RPMI7951 (cell line): ENCODE data around the gene DYNLT4. TPM values are rescaled to one million over a fixed set of nuclear protein-coding genes. Genes with fewer than 3 reads are reported as not detected.
"Not testable (repeated sequence)": the region's sequence is repeated elsewhere in the genome, so short reads cannot be mapped to it uniquely, and the experiment has no call there.

Source experiments
- DNase-seq: peaks from one replicate; pipeline ENCODE4 v3.0.0-alpha.2; 2012; ENCODE audit warnings: low read depth
- total RNA-seq: library from RNA; depleted of rRNA; stranded (reverse); fragments of >200 nt; shearing (Covaris generic); gene quantifications from 2 replicates; pipeline ENCODE4 v1.2.3, GENCODE V29; 2014

Gene DYNLT4
- total RNA-seq, 1 experiment from 2014 or later, result 0.24 TPM

DNA sequence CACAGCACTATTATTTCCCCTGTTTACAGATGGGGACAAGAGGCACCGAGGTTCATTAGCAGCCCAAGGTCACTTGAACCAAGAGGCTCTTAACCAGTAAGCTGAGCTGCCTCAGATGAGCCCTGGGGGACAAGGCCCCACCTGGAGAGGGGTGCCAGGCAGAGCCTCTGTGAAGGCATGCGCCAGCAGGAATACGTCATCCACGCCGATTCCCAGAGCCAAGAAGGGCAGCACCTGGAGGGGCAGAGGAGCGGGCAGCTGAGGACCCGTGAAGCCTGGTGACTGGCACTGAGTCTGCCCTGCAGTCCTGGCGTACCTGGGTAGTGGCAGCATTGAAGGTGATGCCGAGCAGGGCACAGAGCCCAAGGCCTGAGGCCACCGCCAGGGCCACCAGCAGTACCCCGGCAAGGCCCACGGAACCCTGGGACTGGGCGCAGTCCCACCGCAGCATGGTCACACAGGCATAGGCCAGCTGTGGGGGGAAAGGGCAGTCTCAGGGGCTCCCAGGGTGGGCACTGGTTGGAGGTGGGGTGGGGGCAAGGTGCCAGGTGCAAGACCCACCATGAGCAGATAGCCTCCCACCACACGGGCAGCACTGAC lies 21.8 kb upstream of the DYNLT4 start:
- no peak for DNase-seq

DNA sequence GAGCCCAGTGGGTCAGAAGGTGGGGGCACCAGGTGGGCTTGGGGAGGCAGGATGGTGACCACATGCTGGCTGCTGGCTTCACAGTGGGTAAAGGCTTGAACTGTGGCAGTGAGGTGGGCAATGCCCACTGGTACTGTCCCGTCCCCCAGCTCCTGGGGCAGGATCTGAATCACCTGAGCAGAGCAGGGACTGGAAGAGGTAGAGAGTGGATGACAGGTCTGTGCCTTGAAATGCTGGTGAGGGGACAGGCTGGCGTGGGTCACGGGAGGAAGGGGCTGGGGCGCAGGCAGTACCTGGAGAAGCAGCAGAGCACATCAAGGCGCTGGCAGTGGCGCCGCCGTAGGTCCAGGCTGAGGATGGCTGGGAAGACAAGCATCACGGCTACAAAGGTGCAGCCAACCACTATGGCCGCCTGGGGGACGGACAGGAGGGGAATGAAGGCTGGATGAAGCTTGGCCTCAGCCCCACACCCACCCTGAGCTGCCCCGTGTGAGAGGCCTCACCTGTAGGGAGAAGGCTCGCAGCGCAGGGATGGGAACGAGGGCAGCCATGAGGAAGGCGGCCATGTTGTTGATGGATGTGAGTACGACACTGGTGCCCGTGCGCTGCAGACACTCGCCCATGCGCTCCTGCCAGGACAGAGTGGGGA lies 21.0 kb upstream of the DYNLT4 start:
- DNase-seq, result no peak

DNA sequence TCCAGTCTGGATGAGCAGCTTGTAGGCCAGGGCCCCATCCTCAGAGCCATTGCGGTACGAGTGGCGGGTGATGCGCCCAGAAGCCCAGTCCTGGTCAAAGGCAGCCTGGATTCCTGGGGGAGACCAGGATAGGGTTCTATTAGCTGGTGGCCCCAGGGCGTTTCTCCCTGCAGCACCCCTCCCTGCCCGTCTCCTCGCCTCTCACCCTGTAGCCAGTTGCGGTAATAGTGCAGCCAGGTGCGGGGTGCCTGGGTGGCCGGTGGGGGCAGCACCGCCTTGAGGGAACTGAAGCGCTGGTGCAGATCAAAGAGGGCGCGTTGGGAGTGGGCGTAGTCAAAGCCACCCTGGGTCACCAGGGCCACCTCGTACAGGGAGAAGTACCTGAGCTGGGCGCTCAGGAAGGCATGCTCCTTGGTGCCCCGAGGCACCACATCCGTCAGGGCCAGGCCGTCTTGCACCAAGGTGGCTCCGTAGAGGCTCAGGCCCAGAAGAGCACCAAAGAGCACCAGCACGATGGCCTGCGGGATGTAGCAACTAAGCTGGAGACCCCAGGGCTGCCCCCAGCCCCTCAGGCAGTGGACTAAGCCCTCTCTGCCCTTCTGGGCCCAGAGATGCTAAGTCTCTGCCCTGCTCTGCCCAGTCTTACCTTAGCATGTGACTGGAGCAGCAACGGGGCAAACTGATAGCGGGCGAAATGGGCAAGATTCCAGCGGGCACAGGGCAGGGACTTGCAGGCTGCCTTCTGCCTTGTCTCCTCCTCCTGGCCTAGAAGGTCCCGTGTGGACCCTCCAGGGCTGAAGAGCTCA lies 20.2 kb upstream of the DYNLT4 start:
- no peak for DNase-seq

DNA sequence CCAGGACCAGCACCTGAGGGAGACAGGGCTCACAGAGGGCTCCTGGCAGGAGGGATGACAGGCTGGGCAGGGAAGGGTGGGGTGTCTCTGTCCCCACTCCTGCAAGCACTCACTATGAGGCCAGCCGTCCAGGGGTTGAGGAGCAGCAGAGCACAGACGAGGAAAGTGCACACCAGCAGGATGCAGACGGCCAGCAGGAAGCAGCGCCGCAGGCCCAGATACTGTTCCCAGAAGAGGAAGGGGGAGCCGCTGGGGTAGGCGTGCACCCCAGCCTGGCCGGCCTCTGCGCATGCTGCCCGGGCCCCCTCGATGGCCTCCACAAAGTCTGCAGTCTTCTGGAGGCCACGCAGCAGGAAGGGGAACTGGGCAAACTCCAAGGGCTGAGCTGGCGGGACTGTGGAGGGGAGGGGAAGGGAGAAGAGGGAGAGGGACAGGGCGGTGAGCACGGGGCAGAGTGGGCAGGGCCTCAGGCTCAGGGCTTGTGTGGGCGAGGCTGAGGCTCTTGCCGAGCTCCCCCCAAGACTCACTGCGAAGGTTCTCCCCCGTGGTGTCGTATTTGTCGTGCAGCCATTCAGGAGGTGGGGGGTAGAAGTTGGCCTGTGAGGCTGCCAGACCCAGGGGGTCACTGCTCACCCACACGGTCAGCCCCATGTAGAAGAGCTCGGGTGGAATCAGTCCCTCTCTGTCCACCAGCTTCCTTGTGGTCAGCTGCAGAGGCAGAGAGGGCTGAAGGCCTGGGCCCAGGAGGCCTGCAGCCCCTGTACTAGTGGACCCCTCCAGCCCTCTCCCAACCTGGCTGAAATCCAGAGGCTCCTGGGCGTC lies 19.4 kb upstream of the DYNLT4 start:
- DNase-seq, result no peak

DNA sequence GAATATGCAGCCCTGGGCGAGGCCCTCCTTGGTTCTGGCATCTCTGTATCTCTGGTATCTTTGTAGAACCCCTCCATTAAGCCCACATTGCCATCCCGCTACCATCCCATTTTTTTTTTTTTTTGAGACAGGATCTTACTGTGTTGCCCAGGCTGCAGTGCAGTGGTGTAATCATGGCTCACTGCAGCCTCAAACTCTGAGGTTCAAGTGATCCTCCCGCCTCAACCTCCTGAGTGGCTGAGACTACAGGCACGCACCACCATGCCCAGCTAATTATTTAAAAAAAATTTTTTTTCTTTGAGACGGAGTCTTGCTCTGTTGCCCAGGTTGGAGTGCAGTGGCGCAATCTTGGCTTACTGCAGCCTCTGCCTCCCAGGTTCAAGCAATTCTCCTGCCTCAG lies 17.2 kb upstream of the DYNLT4 start:
- not testable (repeated sequence) for DNase-seq

DNA sequence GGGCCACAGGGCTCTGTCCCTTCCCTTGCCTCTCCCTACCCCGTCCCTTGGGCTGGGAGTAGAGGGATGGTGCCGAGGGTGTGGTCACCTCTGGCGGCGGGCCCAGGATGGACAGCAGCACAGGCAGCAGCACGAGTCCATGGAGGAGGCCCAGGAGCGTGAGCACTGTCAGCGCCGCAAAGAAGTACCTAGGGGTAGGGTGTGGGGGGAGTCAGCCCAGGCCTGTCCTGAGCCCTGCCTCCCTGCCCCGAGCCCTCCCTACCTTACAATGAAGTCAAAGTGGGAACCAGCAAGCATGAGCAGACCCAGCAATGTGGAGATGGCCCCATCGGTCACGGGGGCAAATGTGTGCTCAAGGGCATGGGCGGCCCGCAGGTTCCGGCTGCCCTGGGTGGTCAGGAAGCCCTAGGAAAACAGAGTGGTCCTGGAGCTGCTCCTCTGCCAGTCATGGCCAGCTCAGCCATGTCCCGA lies 15.9 kb upstream of the DYNLT4 start:
- no peak for DNase-seq

DNA sequence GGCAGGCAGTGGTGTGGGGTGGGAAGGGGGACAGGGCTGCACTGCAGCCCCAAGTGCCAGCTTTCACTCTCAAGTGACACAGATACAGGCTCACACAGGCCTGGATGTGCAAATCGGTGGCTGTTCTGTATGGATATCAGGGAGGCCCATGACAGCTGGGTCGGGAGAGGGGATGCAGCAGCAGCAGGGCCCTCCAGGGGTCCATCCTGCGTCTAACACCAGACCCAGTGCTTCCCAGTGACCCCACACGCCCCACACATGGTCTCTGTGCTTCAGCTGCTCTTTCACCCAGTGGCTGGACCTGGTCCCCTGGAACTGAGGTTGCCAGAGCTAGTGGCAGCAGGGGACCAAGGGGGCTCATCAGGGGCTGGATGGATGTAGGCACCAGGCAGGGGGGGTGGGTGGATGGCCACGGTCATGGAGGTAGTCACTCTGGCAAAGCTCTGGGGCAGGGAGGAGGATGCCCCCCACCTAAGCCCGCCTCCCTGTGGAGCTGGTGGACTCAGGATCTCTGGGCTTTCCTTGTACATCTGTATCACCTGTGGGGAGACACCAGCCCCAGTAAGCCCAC lies 15.1 kb upstream of the DYNLT4 start:
- no peak for DNase-seq

DNA sequence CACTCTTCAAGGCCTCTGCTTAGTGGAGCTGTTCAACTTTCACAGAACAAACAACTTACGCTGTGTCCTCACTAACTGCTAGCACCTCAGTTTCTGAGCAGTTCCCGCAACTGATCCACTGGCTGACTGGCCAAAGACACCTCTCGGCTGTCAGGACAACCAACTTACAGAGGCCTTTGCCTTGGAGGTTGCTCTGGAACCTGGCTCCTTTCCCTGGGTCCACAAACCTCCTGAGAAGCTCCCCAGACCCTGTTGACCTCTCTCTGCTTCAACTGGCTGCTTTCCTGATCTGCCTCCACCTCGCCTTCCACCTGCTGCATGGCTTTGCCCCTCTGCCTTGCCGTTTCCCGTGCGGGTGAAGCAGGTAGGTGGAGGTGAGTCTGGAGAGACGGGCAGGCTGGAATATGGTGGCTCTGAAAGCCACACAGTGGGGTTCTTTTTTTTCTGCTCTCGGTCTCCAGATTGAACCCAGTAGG lies 14.1 kb upstream of the DYNLT4 start:
- DNase-seq, result no peak

DNA sequence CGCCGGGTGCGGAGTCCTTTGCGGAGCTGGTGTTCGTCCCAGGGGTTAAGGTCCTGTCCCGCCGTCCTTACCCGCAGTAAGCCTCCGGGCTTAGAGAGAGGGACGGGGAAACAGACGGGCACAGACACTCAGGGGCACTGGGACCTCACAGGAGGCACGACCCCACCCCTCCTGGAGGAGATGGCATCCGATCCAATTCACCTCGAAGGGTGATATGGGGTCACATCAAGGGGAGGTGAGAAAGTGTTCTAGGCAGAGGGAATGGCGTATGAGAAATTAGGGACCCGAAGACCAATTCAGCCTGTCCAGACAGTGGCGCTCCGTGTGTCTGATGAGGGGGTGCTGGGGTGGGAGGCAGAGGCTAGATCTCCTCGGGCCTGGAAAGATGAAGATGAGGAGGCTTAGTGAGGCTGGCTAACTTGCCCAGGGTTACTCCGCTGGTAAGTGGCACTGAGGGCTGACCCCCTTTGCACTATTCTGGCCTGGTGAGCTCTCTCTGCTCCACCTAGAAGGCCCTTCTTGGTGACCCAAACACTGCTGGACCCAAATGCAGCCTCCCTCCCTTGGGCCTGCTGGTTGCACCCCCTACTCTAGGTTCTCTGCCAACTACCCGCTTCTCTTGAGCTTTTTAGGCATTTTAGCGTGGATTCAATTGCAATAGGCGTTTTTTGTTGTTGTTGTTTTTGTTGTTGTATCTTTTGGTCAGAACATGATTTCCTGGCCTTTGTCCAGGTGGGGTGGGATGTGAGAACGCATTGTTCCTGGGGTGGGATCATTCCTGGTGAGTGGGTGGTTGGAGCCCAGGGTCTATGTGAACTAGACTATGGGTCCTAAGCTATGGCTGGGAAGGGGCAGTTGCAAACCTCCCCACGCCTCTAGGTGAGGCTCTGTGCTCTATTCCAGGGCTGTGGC lies 13.4 kb upstream of the DYNLT4 start:
- DNase-seq, result no peak

DNA sequence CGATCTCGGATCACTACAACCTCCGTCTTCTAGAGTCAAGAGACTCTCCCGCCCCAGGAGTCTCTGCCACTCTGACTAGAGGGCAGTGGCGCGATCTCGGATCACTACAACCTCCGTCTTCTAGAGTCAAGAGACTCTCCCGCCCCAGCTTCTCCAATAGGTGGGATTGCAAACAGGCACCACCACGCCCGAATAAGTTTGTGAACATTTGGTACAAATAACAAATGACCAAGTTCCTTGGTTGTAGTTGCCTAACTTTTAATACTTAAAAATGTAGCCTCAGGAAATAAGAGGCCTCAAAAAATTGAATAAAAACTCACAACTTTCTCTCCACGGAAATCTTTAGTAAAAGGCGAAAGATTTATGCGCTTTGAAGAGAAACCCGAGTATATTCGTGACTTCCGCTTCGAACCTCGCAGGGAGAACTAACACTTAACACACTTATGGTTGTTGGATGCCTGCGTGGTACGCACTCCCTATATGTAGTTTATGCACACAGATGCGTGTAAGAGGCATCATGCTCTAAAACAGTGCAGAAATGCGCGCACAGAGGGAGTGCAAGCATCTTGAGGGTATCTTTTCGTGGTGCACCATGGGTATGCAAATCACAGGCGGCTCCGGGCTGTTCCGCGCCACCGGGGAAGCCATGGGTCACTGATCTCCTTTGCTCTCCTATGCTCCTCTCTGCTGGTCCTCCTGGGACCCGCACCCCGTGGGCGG lies 12.6 kb upstream of the DYNLT4 start:
- peak; percentile 99 for DNase-seq

DNA sequence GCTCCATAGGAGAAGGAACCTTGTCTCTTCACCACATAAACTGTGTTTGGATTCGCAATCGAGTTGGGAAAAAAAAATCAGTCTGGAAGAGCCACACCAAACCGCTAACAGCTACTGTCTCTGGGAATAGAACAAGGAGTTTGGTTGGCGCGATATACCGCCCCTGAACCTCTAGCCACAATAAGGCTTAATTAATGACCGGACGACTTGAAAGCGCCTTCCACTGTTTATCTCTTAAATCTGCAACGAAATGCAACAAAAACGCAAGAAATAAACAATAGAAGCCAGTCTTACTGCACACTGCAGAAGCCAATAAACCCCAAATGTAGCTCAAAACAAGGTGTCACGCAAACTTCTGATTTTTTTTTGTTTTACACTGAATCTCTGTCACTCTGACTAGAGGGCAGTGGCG lies 12.1 kb upstream of the DYNLT4 start:
- no peak for DNase-seq

DNA sequence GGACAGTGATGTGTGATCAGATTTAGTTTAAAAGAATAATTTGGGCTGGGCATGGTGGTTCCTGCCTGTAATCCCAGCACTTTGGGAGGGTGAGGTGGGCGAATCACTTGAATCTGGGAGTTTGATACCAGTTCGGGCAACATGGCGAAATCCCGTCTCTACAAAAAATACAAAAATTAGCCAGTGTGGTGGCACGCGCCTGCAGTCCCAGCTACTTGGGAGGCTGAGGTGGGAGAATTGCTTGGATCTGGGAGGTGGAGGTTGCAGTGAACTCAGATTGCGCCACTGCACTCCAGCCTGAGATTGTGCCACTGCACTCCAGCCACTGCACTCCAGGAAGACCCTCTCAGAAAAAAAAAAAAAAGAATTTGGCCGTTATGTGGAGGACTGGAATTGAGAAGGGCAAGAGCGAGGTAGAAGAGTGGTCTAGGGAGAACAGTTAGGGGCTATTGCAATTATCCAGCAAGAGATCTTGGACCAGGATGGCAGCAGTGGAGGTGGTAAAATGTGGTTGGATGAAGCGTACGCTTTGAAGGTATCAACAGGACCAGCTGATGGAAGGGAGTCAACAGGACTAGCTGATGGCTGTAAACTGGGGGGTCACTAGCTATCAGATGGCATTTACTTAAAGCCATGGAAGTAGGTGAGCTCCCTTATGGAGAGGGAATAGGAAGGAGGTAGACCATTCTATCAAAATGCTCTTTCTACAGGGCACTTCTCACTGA lies 10.8 kb upstream of the DYNLT4 start:
- no peak for DNase-seq

DNA sequence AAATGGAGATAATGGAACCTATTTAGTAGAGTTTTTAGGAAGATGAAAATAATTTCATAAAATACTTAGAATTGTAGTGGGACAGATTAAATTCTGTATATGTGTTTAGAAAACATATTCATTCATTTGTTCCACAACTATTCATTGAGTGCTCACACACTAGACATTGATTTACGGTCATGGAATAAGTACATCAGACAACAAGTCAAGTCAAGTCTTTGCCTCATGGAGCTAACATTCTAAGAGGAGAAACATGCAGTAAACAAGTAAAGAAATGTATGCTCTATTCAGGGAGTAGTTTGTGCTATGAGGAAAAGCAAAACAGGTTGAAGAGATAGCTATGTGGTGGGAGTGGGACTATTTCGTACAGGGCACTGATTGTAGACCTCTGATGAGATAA lies 10.2 kb upstream of the DYNLT4 start:
- DNase-seq, result no peak

DNA sequence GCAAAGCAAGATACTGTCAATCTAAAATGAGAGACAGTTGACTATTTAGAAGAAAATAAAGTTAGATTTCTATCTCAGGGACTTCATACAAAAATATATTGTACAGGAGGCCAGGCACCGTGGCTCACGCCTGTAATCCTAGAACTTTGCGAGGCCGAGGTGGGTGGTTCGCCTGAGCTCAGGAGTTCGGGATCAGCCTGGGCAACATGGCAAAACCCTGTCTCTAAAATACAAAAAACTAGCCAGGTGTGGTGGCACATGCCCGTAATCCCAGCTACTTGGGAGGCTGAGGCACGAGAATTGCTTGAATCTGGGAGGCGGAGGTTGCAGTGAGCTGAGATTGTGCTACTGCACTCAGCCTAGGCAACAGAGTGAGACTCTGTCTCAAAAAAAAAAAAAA lies 8.8 kb upstream of the DYNLT4 start:
- not testable (repeated sequence) for DNase-seq

DNA sequence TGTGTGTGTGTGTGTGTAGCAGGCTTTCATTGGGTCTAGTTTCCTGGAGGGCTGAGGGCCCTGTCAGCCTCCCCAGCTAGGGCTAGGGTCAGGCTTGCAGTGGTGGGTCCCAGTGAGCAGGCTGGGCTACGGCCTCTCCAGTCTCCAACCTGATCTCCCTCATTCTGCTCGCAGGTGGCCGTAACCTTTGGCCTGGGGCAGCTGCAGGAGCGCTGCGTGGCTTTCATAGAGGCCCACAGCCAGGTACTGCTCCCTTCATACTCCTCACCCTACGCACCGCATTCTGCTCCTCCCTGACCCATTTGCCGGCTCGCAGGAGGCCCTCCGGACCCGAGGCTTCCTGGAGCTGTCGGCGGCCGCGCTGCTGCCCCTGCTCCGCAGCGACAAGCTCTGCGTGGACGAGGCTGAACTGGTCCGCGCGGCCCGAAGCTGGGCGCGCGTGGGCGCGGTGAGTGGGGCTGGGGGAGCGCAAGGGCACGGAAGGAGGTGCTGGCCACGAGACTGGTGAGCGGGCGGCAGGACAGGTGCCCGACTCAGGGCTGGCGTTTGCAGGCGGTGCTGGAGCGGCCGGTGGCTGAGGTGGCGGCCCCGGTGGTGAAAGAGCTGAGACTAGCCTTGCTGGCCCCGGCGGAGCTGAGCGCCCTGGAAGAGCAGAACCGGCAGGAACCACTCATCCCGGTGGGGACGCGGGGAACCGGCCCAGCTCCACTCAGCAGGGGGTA lies 5.8 kb upstream of the DYNLT4 start:
- no peak for DNase-seq

DNA sequence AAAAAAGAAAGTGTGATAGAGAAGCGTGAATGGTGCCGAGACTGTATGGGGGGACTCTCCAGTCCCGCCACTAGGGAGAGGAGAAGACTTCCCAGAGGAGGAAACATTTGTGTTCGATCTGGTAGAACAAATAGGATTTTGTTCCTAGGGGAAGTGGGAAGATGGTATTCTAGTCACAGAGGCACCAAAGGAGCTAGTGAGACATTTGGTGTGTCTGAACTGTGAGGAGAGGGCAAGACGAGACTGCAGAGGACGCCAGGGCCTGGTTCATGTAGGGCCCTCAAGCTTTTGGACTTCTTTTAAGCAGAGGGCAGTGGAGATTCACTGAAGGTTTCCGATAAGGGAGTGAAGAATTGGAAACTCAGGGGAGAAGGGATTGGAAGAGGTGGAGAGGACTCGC lies 4.1 kb upstream of the DYNLT4 start:
- DNase-seq, result no peak

DNA sequence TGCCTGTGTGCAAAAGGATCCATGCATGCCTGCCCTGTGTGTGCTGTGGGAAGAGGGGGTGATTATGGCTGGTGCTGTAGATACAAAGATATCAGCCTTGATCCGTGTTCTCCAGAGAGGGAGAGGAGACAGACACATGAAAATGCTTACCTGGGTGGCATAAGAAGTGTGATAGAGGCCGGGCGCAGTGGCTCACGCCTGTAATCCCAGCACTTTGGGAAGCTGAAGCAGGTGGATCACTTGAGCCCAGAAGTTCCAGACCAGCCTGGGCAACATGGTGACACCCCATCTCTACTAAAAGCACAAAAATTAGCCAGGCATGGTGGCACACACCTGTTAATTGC lies 3.6 kb upstream of the DYNLT4 start:
- not testable (repeated sequence) for DNase-seq

DNA sequence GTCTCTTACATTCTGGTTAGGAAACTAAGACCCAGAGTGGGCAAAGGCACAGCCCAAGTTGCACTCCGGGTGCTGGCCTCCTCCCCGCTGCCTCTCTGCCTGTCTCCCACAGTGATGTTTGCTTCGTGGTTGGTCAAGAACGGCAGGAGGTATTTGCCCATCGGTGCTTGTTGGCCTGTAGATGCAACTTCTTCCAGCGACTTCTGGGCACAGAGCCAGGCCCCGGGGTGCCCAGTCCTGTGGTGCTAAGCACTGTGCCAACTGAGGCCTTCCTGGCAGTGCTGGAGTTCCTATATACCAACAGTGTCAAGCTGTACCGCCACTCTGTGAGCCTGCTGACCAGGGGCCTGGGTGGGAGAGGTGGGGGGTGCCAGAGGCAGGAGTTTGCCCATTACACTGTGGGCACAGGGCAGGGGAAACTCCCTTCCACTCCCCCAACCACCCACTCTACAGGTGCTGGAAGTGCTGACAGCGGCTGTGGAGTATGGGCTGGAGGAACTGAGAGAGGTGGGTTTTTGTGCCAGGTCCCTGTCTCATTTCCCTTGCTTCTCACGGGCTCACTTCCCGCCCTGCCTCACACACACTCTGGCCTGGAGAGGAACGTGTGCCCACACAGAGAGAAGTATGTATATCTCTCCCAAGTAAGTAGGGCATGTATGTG lies 3.1 kb upstream of the DYNLT4 start:
- peak; percentile 73 for DNase-seq
